HCT116 (cell line): ENCODE results near the gene CMIP. TPM values are rescaled to one million over a fixed set of nuclear protein-coding genes. Genes with fewer than 3 reads are reported as not detected.

Experiments used
- ATAC-seq: fragments of 200-7000 bp; cut with Tn5 transposase; 2 replicates; pipeline ENCODE4 v1.9.1; 2020; ENCODE audit warnings: mild to moderate bottlenecking, moderate library complexity
- BruUV-seq: library from RNA; stranded (reverse); fragments of 400-500 nt; replicated peaks from 2 replicates; lab custom pipeline; 2021; lab: Mats Ljungman, UMichigan
- CTCF ChIA-PET: fragments of 300-600 bp; sonication (Branson Sonifier 250); formaldehyde crosslinking; loops from one replicate; lab custom pipeline; 2021; ENCODE audit warnings: antibody characterized with exemption; lab: Charles Lee
- POLR2A ChIA-PET: fragments of 300-600, 350-600 bp; sonication (Branson Sonifier 250); formaldehyde crosslinking; loops from one replicate; lab custom pipeline; 2021; ENCODE audit warnings: antibody characterized with exemption; lab: Charles Lee
- RAD21 ChIA-PET, 2 experiments: fragments of 300-600 bp; sonication (Branson Sonifier 250); formaldehyde crosslinking; loops; one replicate each; lab custom pipeline; 2023; ENCODE audit warnings: low total read pairs in 2 of 2; ENCODE audit not compliant: uncharacterized antibody in 2 of 2, unreplicated experiment in 2 of 2, low non-redundant PET in 1 of 2; lab: Charles Lee
- DNase-seq: peaks from one replicate; pipeline ENCODE4 v3.0.0-alpha.2; 2010; ENCODE audit warnings: low read depth, low spot score
- H2AFZ ChIP-seq: fragments of 200-600 bp; shearing (Covaris generic), sonication (generic); 2 replicates; pipeline ENCODE4 v1.6.1; 2017; ENCODE audit warnings: low read depth, mixed run types, mixed read lengths, antibody characterized with exemption, low read length; ENCODE audit not compliant: poor library complexity, severe bottlenecking
- H3K27ac ChIP-seq: 2 replicates; pipeline ENCODE4 v1.5.1; 2012; ENCODE audit warnings: low read depth, low read length
- H3K27me3 ChIP-seq: fragments of 200-600 bp; sonication (generic); 2 replicates; pipeline ENCODE4 v1.6.1; 2016; ENCODE audit warnings: mixed run types, low read length, mixed read lengths; ENCODE audit not compliant: insufficient read depth
- H3K36me3 ChIP-seq, 2 experiments: fragments of 200-500 bp in 1 of 2; fragments of 200-600 bp in 1 of 2; sonication (Bioruptor generic) in 1 of 2; sonication (generic) in 1 of 2; 2 replicates each; pipeline versions ENCODE4 v1.5.1 to v1.6.1; 2014 to 2016; ENCODE audit warnings: low read length in 2 of 2, inconsistent platforms in 1 of 2, mixed read lengths in 1 of 2, mixed run types in 1 of 2; ENCODE audit not compliant: insufficient read depth in 2 of 2, control insufficient read depth in 1 of 2
- H3K4me1 ChIP-seq, 2 experiments: fragments of 200-600 bp in 1 of 2; sonication (generic) in 1 of 2; 2 replicates each; pipeline versions ENCODE4 v1.5.1 to v1.6.1; 2012 to 2017; ENCODE audit warnings: low read length in 2 of 2, inconsistent platforms in 1 of 2, mild to moderate bottlenecking in 1 of 2, mixed read lengths in 1 of 2, mixed run types in 1 of 2, moderate library complexity in 1 of 2; ENCODE audit not compliant: insufficient read depth in 2 of 2, control insufficient read depth in 1 of 2
- H3K4me2 ChIP-seq: fragments of 200-600 bp; sonication (generic); 2 replicates; pipeline ENCODE4 v1.6.1; 2017; ENCODE audit warnings: mixed run types, low read length, mixed read lengths
- H3K4me3 ChIP-seq, 2 experiments: fragments of 200-600 bp in 1 of 2; sonication (generic) in 1 of 2; replicated peaks in 1 of 2; 2 replicates each; pipeline ENCODE4 v1.5.1; 2011 to 2016; ENCODE audit warnings: low read length in 2 of 2, control low read depth in 1 of 2, low read depth in 1 of 2, mild to moderate bottlenecking in 1 of 2, mixed read lengths in 1 of 2, mixed run types in 1 of 2
- H3K79me2 ChIP-seq: fragments of 200-600 bp; sonication (generic); 2 replicates; pipeline ENCODE4 v1.6.1; 2017; ENCODE audit warnings: mild to moderate bottlenecking, mixed run types, low read length, moderate library complexity, mixed read lengths; ENCODE audit not compliant: insufficient read depth
- H3K9ac ChIP-seq: fragments of 200-600 bp; sonication (generic); 2 replicates; pipeline ENCODE4 v1.6.1; 2016; ENCODE audit warnings: low read length, mixed read lengths
- H3K9me2 ChIP-seq: fragments of 200-600 bp; sonication (generic), shearing (Covaris generic); 2 replicates; pipeline ENCODE4 v1.6.1; 2017; ENCODE audit warnings: mixed run types, mild to moderate bottlenecking, moderate library complexity; ENCODE audit not compliant: insufficient read depth
- H3K9me3 ChIP-seq, 2 experiments: fragments of 200-500 bp in 1 of 2; fragments of 200-600 bp in 1 of 2; sonication (Bioruptor generic) in 1 of 2; sonication (generic) in 1 of 2; 2 replicates each; pipeline ENCODE4 v1.6.1; 2014 to 2017; ENCODE audit warnings: low read length in 2 of 2, mixed read lengths in 2 of 2, inconsistent platforms in 1 of 2, low read depth in 1 of 2, mild to moderate bottlenecking in 1 of 2, mixed run types in 1 of 2, moderate library complexity in 1 of 2; ENCODE audit not compliant: control insufficient read depth in 1 of 2, insufficient read depth in 1 of 2
- H4K20me1 ChIP-seq: fragments of 200-600 bp; sonication (generic), shearing (Covaris generic); 2 replicates; pipeline ENCODE4 v1.6.1; 2017; ENCODE audit warnings: mixed run types, mild to moderate bottlenecking, moderate library complexity; ENCODE audit not compliant: insufficient read depth
- CEBPB ChIP-seq: IDR thresholded peaks from 2 replicates; pipeline ENCODE4 v1.6.1; 2012; ENCODE audit warnings: low read depth
- CTCF ChIP-seq, 3 experiments: fragments of 200-600 bp in 1 of 3; sonication (generic) in 1 of 3; IDR thresholded peaks in 2 of 3; conservative IDR thresholded peaks in 1 of 3; 2 replicates each; pipeline ENCODE4 v1.5.1; 2012 to 2017; ENCODE audit warnings: low read depth in 2 of 3, low read length in 2 of 3, antibody characterized with exemption in 1 of 3, borderline replicate concordance in 1 of 3, control low read depth in 1 of 3, mild to moderate bottlenecking in 1 of 3, mixed read lengths in 1 of 3, mixed run types in 1 of 3, moderate library complexity in 1 of 3; ENCODE audit not compliant: insufficient read depth in 1 of 3
- SP1 ChIP-seq: IDR thresholded peaks from 2 replicates; pipeline ENCODE4 v1.6.1; 2012; ENCODE audit warnings: low read depth
- TCF7L2 ChIP-seq: IDR thresholded peaks from 2 replicates; pipeline ENCODE4 v1.7.0; 2011; ENCODE audit warnings: borderline replicate concordance, inconsistent platforms; ENCODE audit not compliant: insufficient read depth, insufficient read length; ENCODE audit errors: extremely low read depth
- YY1 ChIP-seq: IDR thresholded peaks from 2 replicates; pipeline ENCODE4 v1.6.1; 2011; ENCODE audit warnings: low read length, low read depth, moderate library complexity, mild to moderate bottlenecking; ENCODE audit not compliant: insufficient replicate concordance; ENCODE audit errors: extremely low read depth
- ZFX ChIP-seq: fragments of 450-650 bp; IDR thresholded peaks from 2 replicates; pipeline ENCODE4 v1.6.1; 2017
- ZNF274 ChIP-seq: fragments of 200-500 bp; sonication (Bioruptor generic); IDR thresholded peaks from 2 replicates; pipeline ENCODE4 v1.6.1; 2014; ENCODE audit warnings: mild to moderate bottlenecking, low read depth, low read length, inconsistent platforms
- intact Hi-C: fragments of 100-400 bp; cut with micrococcal nuclease; formaldehyde crosslinking; loops from 2 replicates; pipeline ENCODE4 v1.10.0; 2022
- total RNA-seq: library from RNA; stranded (reverse); gene quantifications from one replicate; pipeline ENCODE4 v1.2.1, GENCODE V29; 2021; ENCODE audit not compliant: unreplicated experiment
- TF ChIP-seq, protein P1 (sequence below): IDR thresholded peaks from 2 replicates; pipeline ENCODE4 v1.6.1; 2012; ENCODE audit warnings: low read depth
- TF ChIP-seq, protein P2 (sequence below): IDR thresholded peaks from 2 replicates; pipeline ENCODE4 v1.6.1; 2012

CMIP gene
- total RNA-seq, 1 experiment from 2014 or later, result 64.6 TPM

GRCh38 chr16:81470796-81471636 is 26.4 kb downstream of the CMIP start:
- no TSS peak for BruUV-seq
- RAD21 ChIA-PET, result no interaction called here

More at GRCh38 chr16:81470796-81471636, 26.4 kb downstream of the CMIP start:
- CTCF ChIA-PET, result no interaction called here
- POLR2A ChIA-PET, result no interaction called here
- Histone ChIP-seq H2AFZ (no peak overlapping the region), H3K4me2 (no peak overlapping the region), H3K79me2 (peaks cover 98% of the 10 kb centered on the region), H3K9me3 (no peaks in the 10 kb centered on the region), H3K27me3 (no peaks in the 10 kb centered on the region), H3K4me1 (no peaks in the 10 kb centered on the region), H3K27ac (no peak overlapping the region), H4K20me1 (peaks cover 13% of the 10 kb centered on the region; the same call in 1 of the 2 replicates), H3K36me3 (peaks cover 0 to 16% of the 10 kb centered on the region in 2 experiments; a peak in 2 of 4 replicates), H3K4me3 (no peak overlapping the region), H3K9ac (no peak overlapping the region), H3K9me2 (no peaks in the 10 kb centered on the region)
- ATAC-seq (0 out of 2 replicates have a peak, but pooled peaks have one; percentile 7), DNase-seq (no peak)
- TF ChIP-seq CEBPB (no peak), YY1 (no peak), SP1 (no peak), ZNF274 (no peak), TCF7L2 (no peak), CTCF (IDR thresholded peaks at IDR 0.05 in 2 of 3, conservative IDR thresholded peaks at IDR 0.05 in 1 of 3; ENCODE audit: borderline replicate concordance in 1 of 3, insufficient read depth in 1 of 3, low read depth in 2 of 3, low read length in 2 of 3) (no peak), ZFX (no peak)
- TF ChIP-seq, protein P1, sequence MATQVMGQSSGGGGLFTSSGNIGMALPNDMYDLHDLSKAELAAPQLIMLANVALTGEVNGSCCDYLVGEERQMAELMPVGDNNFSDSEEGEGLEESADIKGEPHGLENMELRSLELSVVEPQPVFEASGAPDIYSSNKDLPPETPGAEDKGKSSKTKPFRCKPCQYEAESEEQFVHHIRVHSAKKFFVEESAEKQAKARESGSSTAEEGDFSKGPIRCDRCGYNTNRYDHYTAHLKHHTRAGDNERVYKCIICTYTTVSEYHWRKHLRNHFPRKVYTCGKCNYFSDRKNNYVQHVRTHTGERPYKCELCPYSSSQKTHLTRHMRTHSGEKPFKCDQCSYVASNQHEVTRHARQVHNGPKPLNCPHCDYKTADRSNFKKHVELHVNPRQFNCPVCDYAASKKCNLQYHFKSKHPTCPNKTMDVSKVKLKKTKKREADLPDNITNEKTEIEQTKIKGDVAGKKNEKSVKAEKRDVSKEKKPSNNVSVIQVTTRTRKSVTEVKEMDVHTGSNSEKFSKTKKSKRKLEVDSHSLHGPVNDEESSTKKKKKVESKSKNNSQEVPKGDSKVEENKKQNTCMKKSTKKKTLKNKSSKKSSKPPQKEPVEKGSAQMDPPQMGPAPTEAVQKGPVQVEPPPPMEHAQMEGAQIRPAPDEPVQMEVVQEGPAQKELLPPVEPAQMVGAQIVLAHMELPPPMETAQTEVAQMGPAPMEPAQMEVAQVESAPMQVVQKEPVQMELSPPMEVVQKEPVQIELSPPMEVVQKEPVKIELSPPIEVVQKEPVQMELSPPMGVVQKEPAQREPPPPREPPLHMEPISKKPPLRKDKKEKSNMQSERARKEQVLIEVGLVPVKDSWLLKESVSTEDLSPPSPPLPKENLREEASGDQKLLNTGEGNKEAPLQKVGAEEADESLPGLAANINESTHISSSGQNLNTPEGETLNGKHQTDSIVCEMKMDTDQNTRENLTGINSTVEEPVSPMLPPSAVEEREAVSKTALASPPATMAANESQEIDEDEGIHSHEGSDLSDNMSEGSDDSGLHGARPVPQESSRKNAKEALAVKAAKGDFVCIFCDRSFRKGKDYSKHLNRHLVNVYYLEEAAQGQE, result no peak
- TF ChIP-seq, protein P2, sequence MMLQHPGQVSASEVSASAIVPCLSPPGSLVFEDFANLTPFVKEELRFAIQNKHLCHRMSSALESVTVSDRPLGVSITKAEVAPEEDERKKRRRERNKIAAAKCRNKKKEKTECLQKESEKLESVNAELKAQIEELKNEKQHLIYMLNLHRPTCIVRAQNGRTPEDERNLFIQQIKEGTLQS, result no peak
- intact Hi-C loops, result no loop called here
